HG03378 (cell line): ENCODE results near the gene TMEM248.
"Not testable (repeated sequence)": the region's sequence is repeated elsewhere in the genome, so short reads cannot be mapped to it uniquely, and the experiment has no call there.

Source experiments
- ATAC-seq: cut with Tn5 transposase; IDR thresholded peaks from one replicate; pipeline ENCODE4 v1.9.1; 2021; ENCODE audit warnings: mild to moderate bottlenecking, moderate library complexity; ENCODE audit not compliant: unreplicated experiment

Gene TMEM248

DNA sequence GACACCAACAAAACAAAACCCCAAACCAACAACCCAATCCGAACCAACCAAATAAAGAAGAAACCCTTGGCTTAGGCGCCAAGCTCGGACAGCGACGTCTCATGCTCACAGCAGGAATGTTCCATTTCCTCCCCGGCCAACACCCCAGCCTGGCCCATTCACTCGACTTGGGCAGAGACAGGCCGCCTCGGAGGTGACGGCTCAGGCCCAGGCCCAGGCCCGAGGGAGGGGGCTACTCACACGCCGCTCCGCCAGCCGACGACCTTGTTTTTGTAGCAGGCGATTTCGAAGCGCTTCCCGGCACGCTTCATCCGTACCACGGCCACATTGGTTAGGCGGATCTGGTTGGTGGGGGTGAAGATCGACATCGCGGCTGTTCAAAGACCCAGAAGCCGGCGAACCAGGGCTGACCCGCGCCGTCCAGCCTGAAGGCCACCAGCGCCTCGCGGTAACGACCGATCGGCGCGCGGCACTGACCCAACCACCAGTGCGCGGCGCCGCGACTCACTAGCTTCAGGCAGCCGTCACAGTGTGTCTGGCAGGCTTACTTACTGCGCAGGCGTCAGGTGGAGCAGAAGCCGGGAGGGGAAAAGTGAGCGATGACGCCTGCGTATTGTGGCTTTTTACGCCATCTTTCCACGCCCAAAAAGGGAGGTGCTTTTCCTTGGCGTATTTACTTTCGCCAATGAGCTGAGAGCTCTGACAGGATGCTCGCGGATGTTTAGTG is 74.2 kb downstream of the TMEM248 start, which contains the start of gene SBDS:
Gene SBDS, minus strand, starts transcription at position 537 of the 727 bp plus-strand sequence. Its CDS starts 169 bp downstream, at position 368.
- peak; percentile 62 for ATAC-seq

DNA sequence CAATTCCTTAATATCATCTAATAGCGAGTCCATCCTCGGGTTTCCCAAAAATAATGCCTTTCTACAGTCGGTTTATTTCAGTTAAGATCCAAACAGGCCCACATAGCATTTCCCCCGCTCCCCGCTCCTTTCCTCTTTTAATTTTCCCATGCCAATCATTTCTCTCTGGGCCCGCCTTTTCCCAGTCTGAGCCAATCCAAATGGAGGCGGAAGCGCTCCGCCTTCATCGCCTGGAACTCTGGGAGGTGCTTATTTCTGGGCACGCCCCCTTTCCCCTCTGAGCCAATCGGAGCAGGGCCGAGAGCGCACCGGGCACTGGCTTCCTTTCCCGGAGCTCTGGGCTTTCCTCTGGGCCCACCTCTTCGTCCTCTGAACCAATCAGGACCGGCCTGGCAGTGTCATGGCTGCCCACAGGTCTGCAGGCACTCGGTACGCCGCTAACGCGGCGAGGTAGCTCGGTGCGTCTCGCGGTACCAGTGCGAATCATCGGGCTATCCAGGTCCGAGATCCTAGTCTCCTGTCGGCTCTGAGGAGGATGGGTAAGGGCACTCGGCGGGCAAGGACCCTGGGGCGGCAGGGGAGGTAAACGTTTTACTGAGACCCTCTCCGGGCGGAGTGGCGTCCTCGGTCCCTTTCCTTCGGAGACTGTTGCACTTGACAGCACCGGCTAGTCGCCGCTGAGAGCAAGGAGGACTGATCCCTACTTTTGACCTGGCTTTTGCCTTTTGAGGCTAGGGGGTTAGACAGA is 75.6 kb downstream of the TMEM248 start, which contains the start of gene TYW1:
Gene TYW1, plus strand, starts transcription at position 390 of the 748 bp plus-strand sequence. Its CDS starts 146 bp downstream, at position 536.
- ATAC-seq, result peak; percentile 84

DNA sequence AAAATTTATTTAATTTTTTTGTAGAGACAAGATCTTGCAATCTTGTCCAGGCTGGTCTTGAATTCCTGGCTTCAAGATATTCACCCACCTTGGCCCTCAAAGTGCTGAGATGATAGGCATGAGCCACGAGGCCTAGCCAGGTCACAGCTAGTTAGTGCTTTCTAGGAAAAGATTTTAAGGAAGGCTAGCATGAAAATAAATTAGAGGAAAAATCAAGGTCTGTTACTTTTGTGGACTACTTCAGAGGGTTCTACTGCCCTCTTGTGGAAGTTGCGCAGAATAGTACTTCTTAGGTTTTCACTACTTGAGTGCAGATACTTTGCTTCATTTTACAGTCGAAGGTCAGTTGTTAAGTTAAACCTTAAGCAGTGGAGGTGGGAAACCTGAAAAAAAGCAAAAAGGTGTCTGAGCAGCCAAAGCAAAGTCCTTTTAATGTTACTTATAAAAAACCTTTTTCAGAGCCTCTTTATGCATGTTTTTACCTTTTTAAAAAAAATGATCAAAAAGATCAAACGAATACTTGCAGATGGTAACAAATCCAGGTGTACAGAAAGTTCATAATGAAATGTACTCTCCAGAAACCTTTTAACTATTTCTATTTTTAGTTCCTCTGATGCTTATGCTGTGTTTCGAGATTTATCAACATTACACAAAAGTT is 79.7 kb downstream of the TMEM248 start:
- ATAC-seq, result not testable (repeated sequence)

DNA sequence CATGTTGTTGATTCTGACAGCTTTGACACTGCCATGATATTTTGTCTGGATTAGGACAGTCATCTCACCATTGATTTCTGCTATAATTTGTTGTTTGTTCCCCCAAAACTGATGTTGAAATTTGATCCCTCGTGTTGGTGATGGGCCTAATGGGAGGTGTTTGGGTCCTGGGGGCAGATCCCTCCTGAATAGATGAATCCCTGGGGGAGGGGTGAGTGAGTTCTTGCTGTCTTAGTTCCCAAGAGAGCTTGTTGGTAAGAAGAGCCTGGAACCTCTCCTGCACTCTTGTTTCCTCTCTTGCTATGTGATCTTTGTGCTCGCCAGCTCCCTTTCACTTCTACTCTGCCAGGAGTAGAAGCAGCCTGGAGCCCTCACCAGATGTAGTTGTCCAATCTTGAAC is 83.1 kb downstream of the TMEM248 start:
- not testable (repeated sequence) for ATAC-seq

DNA sequence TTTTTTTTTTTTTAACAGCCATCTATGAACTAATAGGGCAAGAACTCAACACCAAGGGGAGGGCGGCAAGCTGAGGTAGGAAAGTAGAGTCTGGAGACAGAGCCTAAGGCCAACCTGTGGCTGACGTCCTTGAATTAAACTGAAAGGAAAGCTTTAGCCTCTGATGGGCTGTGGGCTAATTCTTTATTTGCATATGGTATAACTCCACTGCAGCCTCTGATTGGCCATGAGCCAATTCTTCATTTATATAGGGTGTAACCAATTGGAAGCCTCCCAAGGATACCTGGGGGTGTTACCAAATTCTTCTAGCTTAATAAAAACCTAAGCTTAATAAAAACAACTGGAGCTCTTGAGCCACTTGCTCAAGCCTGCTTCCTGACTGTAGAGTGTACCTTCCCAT is 85.9 kb downstream of the TMEM248 start:
- no peak for ATAC-seq
